MCF 10A (cell line): ENCODE results near the gene NPY4R2. TPM values are rescaled to one million over a fixed set of nuclear protein-coding genes. Genes with fewer than 3 reads are reported as not detected.
"Not testable (repeated sequence)": the region's sequence is repeated elsewhere in the genome, so short reads cannot be mapped to it uniquely, and the experiment has no call there.

Experiments
- BruUV-seq: library from RNA; stranded (reverse); fragments of 400-500 nt; replicated peaks from 2 replicates; lab custom pipeline; 2021; lab: Mats Ljungman, UMichigan
- CTCF ChIA-PET: fragments of 300-600 bp; sonication (Branson Sonifier 250); formaldehyde crosslinking; extraction: SDS; loops from one replicate; lab custom pipeline; 2021; ENCODE audit warnings: antibody characterized with exemption, inconsistent platforms; lab: Yijun Ruan, JAX
- POLR2A ChIA-PET: fragments of 300-600, 350-650 bp; sonication (Branson Sonifier 250); formaldehyde crosslinking; extraction: SDS; loops from one replicate; lab custom pipeline; 2020; ENCODE audit warnings: antibody characterized with exemption, inconsistent platforms; lab: Yijun Ruan, JAX
- DNase-seq: peaks from one replicate; pipeline ENCODE4 v3.0.0-alpha.2; 2018; ENCODE audit not compliant: unreplicated experiment
- H3K27ac Mint-ChIP-seq: one replicate; pipeline ENCODE4 v1.8.0; 2022; ENCODE audit warnings: mild to moderate bottlenecking, low read depth, mixed read lengths; ENCODE audit not compliant: unreplicated experiment
- H3K27me3 Mint-ChIP-seq: one replicate; pipeline ENCODE4 v1.8.0; 2022; ENCODE audit warnings: mixed read lengths; ENCODE audit not compliant: insufficient read depth, unreplicated experiment
- H3K36me3 Mint-ChIP-seq: one replicate; pipeline ENCODE4 v1.8.0; 2022; ENCODE audit warnings: mild to moderate bottlenecking, moderate library complexity, mixed read lengths; ENCODE audit not compliant: insufficient read depth, unreplicated experiment
- H3K4me1 Mint-ChIP-seq: one replicate; pipeline ENCODE4 v1.8.0; 2022; ENCODE audit warnings: mixed read lengths; ENCODE audit not compliant: insufficient read depth, unreplicated experiment
- H3K4me3 Mint-ChIP-seq: one replicate; pipeline ENCODE4 v1.8.0; 2022; ENCODE audit warnings: mild to moderate bottlenecking, moderate library complexity, mixed read lengths; ENCODE audit not compliant: unreplicated experiment
- H3K9me3 Mint-ChIP-seq: one replicate; pipeline ENCODE4 v1.8.0; 2022; ENCODE audit warnings: mixed read lengths; ENCODE audit not compliant: unreplicated experiment
- intact Hi-C: fragments of 100-400 bp; cut with micrococcal nuclease; formaldehyde crosslinking; loops from 2 replicates; pipeline ENCODE4 v1.14.1; 2022
- total RNA-seq: library from RNA; stranded (reverse); gene quantifications from 2 replicates; pipeline ENCODE4 v1.2.3, GENCODE V29; 2022

Gene NPY4R2
- total RNA-seq, 1 experiment from 2014 or later: not detected

- H3K9me3 Mint-ChIP-seq, CTCF ChIA-PET, BruUV-seq, DNase-seq, H3K27ac Mint-ChIP-seq, H3K36me3 Mint-ChIP-seq, H3K4me3 Mint-ChIP-seq, H3K27me3 Mint-ChIP-seq, intact Hi-C loops, POLR2A ChIA-PET, H3K4me1 Mint-ChIP-seq: not testable (repeated sequence)
Observed at GRCh38 chr10:47892494-47893261, 25.8 kb upstream of the NPY4R2 start.

- H3K27ac Mint-ChIP-seq, DNase-seq, H3K4me1 Mint-ChIP-seq, intact Hi-C loops, BruUV-seq, POLR2A ChIA-PET, H3K9me3 Mint-ChIP-seq, H3K36me3 Mint-ChIP-seq, H3K27me3 Mint-ChIP-seq, CTCF ChIA-PET, H3K4me3 Mint-ChIP-seq: not testable (repeated sequence)
Observed at GRCh38 chr10:47894571-47894970, 23.9 kb upstream of the NPY4R2 start.

GRCh38 chr10:47897813-47898212 lies 20.6 kb upstream of the NPY4R2 start:
- H3K27me3 Mint-ChIP-seq, H3K36me3 Mint-ChIP-seq, CTCF ChIA-PET, intact Hi-C loops, BruUV-seq, H3K9me3 Mint-ChIP-seq, DNase-seq, H3K4me1 Mint-ChIP-seq, POLR2A ChIA-PET, H3K27ac Mint-ChIP-seq, H3K4me3 Mint-ChIP-seq: not testable (repeated sequence)

- H3K36me3 Mint-ChIP-seq, H3K9me3 Mint-ChIP-seq, intact Hi-C loops, H3K27ac Mint-ChIP-seq, DNase-seq, BruUV-seq, H3K4me3 Mint-ChIP-seq, H3K4me1 Mint-ChIP-seq, H3K27me3 Mint-ChIP-seq, CTCF ChIA-PET, POLR2A ChIA-PET: not testable (repeated sequence)
Observed at GRCh38 chr10:47909333-47909732, 9.1 kb upstream of the NPY4R2 start.

GRCh38 chr10:47910486-47910885 lies 8.0 kb upstream of the NPY4R2 start:
- H3K27ac Mint-ChIP-seq, POLR2A ChIA-PET, H3K4me1 Mint-ChIP-seq, H3K4me3 Mint-ChIP-seq, BruUV-seq, CTCF ChIA-PET, intact Hi-C loops, DNase-seq, H3K27me3 Mint-ChIP-seq, H3K9me3 Mint-ChIP-seq, H3K36me3 Mint-ChIP-seq: not testable (repeated sequence)

- POLR2A ChIA-PET, H3K27ac Mint-ChIP-seq, H3K36me3 Mint-ChIP-seq, BruUV-seq, CTCF ChIA-PET, intact Hi-C loops, H3K4me3 Mint-ChIP-seq, DNase-seq, H3K4me1 Mint-ChIP-seq, H3K9me3 Mint-ChIP-seq, H3K27me3 Mint-ChIP-seq: not testable (repeated sequence)
Observed at GRCh38 chr10:47914052-47914451, 4.4 kb upstream of the NPY4R2 start.

- H3K9me3 Mint-ChIP-seq, H3K27ac Mint-ChIP-seq, H3K4me1 Mint-ChIP-seq, H3K36me3 Mint-ChIP-seq, intact Hi-C loops, H3K27me3 Mint-ChIP-seq, H3K4me3 Mint-ChIP-seq, BruUV-seq, DNase-seq, CTCF ChIA-PET, POLR2A ChIA-PET: not testable (repeated sequence)
Observed at GRCh38 chr10:47915849-47916548, 2.5 kb upstream of the NPY4R2 start.

- H3K36me3 Mint-ChIP-seq, BruUV-seq, H3K27ac Mint-ChIP-seq, POLR2A ChIA-PET, intact Hi-C loops, CTCF ChIA-PET, DNase-seq, H3K9me3 Mint-ChIP-seq, H3K4me3 Mint-ChIP-seq, H3K4me1 Mint-ChIP-seq, H3K27me3 Mint-ChIP-seq: not testable (repeated sequence)
Observed at GRCh38 chr10:47920610-47921009, 2.1 kb downstream of the NPY4R2 start.

- H3K9me3 Mint-ChIP-seq, DNase-seq, CTCF ChIA-PET, BruUV-seq, H3K4me3 Mint-ChIP-seq, intact Hi-C loops, H3K4me1 Mint-ChIP-seq, POLR2A ChIA-PET, H3K27me3 Mint-ChIP-seq, H3K36me3 Mint-ChIP-seq, H3K27ac Mint-ChIP-seq: not testable (repeated sequence)
Observed at GRCh38 chr10:47922503-47922902, 4.0 kb downstream of the NPY4R2 start.
